COR-L47 (cell line): ENCODE measurements around the gene DNAJC9.
"Not testable (repeated sequence)": the region's sequence is repeated elsewhere in the genome, so short reads cannot be mapped to it uniquely, and the experiment has no call there.

Source experiments
- DNase-seq: peaks from one replicate; lab custom pipeline; 2025; lab: John Stamatoyannopoulos, UW

The DNAJC9 gene, protein sequence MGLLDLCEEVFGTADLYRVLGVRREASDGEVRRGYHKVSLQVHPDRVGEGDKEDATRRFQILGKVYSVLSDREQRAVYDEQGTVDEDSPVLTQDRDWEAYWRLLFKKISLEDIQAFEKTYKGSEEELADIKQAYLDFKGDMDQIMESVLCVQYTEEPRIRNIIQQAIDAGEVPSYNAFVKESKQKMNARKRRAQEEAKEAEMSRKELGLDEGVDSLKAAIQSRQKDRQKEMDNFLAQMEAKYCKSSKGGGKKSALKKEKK

DNA sequence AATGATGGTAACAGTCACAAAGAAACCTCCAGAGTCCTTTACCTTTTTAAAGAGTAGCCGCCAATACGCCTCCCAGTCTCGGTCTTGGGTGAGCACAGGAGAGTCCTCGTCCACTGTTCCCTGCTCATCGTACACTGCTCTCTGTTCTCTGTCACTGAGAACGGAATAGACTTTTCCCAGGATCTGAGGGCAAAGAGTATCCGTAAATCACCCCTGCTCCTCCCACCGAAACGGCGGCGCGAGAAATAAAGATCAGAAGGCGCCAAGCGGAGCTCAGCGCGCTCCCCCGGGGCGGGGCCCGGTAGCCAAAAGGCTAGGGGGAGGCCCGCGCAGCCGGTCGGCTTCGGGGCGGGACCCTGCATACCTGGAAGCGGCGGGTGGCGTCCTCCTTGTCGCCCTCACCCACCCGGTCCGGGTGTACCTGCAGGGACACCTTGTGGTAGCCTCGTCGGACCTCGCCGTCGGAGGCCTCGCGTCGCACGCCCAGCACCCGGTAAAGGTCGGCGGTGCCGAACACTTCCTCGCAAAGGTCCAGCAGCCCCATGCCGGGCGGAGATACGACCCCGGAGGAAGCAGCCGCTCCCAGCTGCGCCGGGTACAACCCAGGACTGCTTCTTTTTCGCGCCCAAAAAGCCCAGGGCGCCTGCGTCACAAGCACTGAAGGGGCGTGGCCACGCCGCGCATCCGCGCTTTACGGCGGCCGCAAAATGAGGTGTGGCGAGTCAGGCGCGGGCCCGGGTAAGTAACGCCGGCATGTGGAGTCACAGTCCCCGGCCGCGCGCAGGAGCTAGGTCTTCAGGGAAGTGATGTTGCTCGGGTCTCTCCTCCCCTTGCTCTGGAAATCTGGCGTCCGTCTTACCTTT, at the start of gene DNAJC9:
Gene DNAJC9, minus strand, starts transcription at position 610 of the 863 bp plus-strand sequence. Its CDS starts 66 bp downstream, at position 544.
- peak; percentile 85 for DNase-seq

DNA sequence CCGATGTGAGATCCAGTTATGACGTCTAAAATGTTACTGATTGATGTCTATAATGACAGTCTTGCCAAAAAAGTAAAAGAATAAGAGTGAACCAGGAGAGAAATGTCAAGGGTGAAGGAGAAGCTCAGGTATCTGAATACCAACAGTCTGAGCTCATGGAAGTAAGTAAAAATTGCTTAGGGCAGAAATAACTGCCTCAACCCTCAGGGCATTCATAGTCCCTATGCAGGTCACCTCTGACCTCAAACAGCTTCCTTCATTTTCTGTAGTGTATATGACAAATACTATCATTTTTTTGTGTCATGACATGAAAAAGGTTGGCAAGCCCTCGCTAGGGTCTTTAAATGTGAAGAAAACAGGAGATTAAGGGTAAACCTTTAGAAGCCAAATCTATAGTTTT, 46.4 kb upstream of the DNAJC9 start:
- no peak for DNase-seq

DNA sequence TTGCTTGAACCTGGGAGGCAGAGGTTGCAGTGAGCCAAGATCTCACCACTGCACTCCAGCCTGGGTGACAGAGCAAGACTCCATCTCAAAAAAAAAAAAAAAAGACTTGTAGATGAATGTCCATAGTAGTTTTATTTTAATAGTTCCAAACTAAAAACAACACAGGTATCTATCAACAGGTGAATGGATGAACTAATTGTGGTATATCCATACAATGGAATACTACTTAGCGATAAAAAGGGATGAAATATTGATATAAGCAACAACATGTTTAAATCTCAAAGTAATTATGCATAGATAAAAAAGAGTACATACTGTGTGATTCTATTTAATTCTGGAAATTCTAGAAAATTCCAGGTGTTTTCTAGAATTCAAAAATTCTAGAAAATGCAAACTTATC, 42.9 kb upstream of the DNAJC9 start:
- DNase-seq = no peak

DNA sequence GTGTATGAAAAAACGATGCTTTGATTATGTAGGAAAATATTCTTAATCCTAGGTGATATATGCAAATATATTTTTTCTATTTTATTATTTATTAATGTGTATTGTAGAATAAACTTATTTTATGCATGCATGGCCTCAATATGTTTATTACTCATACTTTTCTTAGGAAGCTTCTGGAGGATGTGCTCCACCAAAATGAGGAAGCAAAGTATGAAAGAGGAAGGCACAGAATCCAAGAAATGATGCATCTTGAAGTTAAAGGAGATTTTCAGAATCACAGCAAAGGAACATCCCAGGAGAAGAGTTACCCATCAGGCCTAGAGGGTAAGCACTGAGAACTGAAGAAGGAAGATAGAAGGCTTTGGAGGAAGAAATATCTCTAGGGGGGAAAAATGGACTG, 40.4 kb upstream of the DNAJC9 start:
- DNase-seq = no peak

DNA sequence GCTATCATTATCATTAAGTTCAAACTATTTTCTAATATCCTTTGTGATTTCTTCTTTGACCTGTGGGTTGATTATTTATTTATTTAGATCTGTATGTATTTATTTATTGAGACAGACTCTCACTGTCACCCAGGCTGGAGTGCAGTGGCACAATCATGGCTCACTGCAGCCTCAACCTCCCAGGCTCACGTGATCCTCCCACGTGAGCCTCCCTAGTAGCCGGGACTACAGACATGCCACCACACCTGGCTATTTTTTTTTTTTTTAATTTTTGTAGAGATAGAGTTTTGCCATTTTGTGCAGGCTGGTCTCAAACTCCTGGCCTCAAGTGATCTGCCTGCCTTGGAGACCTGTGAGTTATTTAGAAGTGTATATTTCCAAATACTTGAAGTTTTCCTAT, 34.0 kb upstream of the DNAJC9 start:
- DNase-seq = no peak

DNA sequence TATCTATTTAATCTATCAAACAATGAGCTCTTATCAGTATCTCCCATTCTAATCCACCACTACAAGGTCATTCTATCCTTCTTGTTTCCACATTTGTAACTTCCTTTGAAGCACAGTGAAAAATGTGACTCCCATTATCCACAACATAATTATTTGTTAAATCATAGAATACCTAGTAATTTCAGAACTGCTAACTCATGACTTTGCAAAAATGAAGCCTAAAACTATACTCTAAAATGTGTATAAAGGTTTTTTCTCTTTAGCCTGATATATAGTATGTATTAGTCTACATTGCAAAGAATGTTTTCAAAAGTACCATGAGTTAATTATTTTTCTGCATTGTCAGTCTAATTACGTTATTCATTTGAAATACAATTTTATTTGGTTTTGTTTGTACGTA, 17.4 kb upstream of the DNAJC9 start:
- no peak for DNase-seq

DNA sequence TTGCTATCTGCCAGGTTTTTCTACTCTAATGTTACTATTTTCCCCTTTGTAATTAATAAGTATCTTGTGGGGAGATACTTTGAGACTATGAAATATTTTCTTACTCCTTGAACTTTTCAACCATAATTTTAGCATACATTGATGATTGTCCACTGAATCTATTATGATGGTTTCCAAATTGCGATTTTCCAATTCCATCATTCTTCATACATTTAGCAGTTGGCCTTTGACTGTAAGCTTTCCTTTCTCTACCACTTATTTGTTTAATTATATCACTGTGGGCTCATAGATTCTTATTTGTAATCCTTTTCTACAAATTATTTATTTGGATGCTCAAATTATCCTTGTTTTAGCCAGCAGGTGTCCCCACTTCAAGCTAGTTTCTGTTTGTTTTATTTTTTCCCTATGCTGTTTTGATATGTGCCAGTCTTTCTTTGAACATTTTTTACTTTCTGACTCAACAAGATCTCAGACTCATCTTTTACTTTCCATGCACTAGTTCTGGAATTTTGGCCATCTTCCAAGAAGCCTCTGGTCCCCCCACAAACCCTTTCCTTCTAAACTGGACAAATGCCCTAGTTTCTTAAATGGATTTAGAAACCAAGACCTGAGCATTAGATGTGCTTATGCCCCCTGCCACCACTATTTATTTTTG, 16.8 kb upstream of the DNAJC9 start:
- DNase-seq = no peak

DNA sequence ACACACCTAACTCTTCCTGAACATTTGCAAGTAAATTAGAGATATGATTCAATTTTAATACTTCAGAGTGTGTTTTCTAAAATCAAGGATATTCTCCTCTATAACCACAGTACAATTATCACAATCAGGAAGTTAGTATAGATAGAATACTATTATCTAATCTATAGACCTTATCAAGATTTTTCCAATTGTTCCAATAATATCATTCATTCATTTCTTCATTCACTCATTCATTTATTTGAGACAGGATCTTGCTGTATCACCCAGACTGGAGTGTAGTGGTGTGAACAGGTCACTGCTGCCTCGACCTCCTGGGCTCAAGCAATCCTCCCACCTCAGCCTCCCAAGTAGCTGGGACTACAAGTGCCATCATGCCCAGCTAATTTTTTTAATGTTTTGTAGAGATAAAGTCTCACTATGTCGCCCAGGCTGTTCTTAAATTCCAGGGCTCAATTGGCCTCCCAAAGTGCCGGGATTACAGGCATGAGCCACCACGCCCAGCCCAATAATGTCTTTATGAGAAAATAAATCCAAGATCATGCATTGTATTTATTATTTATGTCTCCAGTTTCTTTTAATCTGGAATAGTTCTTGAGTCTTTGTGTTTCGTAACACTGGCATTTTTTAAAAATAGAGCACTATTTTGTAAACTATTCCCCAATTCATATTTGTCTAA, 16.0 kb upstream of the DNAJC9 start:
- no peak for DNase-seq

DNA sequence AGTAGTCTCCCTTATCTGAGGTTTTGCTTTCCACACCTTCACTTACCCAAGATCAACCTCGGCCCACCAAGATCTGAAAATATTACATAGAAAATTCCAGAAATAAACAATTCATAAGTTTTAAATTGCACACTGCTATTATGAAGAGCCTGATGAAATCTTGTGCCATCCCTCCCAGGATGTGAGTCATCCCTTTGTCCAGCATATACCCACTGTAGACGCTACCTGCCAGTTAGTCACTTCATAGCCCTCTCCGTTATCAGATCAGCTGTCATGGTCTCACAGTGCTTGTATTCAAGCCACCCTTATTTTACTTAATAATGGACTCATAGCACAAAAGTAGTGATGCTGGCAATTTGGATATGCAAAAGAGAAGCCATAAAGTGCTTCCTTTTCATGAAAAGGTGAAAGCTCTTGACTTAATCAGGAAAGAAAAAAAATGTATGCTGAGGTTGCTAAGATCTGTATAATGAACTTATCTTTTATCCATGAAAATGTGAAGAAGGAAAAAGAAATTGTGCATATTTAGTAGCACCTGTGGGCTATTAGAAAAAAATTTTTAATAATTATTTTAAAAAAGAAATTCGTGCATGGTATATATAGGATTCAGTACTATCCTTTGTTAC, 15.2 kb upstream of the DNAJC9 start:
- DNase-seq = no peak

DNA sequence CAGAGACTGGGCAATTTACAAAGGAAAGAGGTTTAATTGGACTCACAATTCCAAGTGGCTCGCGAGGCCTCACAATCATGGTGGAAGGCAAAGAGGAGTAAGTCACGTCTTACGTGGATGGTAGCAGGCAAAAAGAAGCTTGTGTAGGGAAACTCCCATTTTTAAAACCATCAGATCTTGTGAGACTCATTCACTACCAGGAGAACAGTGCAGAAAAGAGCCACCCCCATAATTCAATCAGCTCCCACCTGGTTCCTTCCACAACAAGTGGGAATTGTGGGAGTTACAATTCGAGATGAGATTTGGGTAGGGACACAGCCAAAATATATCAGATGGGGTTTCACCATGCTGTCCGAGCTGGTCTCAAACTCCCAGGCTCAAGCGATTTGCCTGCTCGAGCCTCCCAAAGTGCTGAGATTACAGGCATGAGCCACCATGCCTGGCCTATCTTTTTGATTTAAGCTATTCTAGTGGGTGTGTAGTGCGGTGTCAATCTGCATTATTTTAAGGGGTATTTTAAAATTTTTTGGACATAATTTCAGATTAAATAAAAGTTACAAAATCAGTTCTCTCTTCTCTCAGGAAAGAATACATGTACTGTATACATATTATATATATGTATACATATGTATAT, 14.4 kb upstream of the DNAJC9 start:
- DNase-seq = no peak

DNA sequence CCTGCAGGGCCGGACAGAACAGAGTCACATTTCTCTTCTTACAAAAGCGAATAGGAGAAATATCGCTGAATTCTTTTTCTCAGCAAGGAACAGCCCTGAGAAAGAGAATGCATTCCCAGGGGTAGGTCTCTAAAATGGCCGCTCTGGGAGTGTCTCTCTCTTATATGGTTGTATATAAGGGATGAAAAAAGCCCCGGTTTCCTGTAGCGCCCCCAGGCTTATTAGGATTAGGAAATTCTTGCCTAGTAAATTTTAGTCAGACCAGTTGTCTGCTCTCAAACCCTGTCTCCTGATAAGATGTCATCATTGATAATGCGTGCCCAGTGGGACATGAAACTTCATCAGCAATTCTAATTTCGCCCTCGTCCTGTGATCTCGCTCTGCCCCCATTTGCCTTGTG, 11.6 kb upstream of the DNAJC9 start:
- DNase-seq = not testable (repeated sequence)

DNA sequence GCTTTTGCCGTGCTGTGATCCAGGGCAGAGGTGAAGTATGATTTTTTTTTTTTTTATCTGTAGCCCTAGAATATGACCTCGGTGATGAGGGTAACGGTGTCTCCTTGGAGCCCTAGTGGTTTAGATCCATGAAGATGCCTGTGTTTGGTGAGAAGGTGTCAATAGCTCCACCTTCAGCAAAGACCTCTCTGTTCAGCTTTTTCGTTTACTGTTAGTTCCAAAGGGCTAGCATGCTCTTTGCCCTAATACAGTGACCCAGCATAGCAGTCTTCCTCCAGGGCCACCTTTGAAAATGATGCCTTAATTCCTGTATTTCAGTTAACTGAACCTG, 6.1 kb upstream of the DNAJC9 start:
- no peak for DNase-seq

DNA sequence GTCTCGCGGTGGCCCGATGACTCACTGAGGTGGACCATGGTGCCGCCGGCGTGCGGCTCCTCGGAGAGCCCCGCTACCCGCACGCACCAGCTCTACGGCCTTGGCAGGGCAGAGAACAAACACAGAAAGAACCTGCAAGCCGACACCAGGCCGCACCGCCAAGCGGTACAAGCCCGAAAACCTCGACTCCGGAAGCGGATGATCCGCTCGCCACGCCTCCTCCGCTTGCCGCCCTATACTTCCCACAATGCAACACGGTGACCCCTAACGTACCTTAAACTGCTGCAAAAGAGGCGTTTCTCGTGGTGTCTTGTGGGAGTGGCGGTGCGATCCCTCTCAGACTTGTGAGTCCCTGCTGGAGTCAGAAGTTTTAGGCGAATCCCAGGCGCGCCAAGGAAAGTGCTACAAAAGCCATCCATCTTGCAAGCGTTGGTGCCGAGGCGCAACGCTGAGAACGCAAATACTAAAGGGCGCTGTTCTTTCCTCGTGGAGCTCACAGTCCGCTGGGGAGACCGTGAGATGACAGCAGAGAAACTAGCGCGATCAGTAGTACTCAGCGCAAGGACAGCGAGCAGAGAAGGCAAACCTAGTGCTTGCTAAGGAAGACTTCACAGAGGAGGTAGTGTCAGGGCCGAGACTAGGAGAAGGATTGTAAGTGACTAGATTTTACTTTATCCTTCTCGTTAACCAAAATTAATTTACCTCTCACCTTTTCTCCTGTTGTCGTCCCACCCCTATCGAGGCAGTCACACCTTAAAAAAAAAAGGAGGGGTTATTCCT, 5.6 kb upstream of the DNAJC9 start, which contains the start of gene MRPS16:
Gene MRPS16, minus strand, starts transcription at position 200 of the 780 bp plus-strand sequence. Its CDS starts 162 bp downstream, at position 38.
- peak; percentile 79 for DNase-seq

DNA sequence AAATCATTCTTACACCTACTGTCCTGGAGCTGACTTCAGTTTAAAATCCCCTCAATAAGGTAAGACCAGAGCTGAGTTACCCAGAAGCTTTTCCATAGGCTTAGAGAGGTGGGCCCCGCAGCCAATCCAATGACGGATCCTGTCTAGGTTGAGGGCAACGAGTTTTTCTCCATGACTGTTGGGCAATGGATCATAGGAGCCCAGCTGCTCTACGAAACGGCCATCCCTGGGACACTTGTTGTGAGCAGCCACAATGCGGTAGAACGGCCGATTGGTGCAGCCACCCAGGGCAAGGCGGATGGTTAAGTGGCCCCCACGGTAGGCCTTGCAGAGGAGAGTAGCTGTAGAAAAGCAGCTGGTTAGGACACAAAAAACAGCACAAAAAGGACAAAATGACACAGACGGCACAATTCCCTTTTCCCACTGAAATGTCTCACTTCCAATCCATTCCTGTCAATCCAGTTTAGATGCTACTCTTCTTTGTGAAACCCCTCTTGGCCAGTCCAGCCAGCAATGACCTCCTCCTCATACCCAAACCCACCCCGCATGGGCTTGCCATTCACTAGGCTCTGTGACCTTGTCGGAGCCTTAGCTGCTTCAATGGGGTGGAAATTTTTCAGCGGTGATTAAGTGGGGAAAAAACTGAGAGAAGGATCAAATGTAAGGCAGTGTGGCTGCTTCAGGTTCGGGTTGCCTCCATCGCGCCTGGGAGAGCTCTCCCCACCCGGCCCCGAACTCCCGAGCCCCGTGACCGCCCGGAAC, 4.8 kb upstream of the DNAJC9 start:
- DNase-seq = no peak

DNA sequence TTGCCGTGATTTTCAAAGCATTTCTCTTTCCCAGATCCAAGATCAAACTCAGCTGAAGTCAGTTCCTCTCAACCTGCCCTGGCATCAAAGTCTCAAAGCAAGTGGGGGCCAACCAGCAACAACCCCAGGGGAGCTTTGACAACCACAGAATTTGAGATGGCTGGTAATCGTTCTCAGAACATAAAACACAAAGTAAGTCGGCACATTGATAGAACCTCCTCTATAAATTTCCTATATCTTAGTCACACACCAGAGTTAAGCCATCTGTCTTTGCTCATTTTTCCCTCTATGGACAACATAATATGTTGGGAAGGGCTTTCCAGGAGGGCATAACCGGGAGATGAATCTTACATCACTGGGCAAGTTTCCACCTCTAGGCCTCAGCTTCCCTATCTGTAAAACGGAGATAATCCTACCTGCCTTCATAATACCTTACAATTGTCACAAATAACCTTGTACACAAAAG, 1.2 kb upstream of the DNAJC9 start:
- no peak for DNase-seq

DNA sequence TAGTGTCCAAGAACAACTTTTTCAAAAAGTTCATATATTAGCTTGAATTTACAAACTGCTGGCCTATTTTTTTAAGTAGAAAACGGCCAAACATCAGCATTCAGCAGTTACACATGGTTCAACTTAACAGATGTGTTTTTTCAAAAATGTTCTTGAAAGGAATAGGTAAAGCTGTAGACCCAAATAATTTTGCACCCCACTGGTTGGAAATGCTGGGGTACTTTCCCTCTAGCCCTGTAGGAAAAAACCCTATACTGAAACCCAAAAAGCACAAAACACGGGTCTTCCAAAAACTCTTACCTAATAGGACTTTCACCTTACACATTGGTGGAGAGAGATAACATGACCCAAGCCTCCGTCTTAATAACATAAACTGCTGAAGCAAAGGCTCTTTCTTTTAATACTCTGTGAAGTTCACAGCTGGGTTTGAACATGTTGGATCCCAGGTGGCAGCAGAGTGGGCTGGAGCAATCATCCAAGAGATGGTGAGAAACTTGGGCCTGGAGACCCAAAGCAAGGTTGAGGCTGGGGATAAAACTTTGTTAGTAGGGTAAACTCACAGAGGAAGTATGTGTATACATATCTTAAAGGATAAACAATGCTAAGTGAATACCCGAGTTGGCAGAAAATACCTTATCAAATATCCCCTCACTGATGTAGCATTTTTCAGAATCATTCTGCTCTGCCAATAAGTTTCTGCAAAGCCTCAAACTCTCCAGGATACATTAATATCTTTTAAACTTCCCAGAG, 629 bp upstream of the DNAJC9 start:
- DNase-seq = no peak

DNA sequence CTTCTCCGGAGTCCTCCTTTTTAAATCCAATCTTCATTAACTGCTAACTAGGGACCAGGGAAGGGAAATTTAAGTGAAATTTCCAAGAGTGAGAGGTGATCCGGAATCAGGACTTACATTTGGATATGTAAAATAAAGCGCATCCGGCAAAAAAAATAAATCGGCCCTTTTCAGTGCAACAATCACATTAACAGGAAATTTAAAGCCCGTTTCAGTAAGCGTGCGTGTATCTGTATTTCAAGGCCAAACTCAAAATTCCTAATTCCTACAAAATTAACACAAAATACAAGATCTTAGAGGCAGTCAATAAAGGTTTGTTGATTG, 771 bp downstream of the DNAJC9 start:
- DNase-seq = no peak

DNA sequence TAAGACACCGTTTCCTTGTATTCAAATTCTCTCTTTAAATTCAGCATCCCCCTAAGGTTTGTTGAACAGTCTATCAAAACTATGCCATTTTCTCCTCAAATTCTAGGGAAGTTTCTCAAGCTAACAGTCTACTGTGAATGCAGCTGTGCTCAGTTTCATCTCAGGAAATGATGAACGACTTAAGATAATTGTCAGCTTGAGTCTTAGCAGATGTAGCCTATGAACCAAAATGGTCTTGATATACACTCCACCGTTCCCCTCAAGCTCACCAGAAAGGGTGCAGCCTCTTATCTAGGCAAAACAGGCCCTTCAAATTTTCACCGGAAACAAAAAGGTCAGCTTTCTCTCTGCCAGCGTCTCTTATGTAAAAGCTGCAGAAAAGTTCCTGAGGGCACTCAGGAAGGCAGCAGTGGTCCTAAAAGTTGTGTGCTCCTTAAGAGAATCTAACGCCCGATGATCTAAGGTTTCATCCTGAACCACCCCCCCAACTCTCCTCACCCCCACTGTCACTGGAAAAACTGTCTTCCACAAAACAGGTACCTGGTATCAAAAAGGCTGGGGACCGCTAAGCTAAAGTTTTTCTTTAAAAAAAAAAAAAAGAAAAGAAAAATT, 2.1 kb downstream of the DNAJC9 start:
- no peak for DNase-seq

DNA sequence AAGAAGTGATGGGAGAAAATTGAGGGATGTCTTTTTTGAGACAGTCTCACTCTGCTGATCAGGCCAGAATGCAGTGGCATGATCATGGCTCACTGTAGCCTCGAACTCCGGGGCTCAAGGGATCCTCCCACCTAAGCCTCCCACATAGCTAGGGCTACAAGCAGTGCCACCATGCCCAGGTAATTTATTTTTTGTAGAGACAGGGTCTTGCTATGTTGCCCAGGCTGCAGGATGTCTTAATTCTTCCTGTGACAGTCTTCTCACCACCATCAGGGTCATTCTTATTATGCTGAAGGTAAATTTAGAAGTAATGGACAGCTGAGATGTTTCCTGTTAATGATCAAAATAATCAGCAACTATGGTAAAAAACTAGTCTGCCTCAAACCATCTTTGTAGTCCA, 7.1 kb downstream of the DNAJC9 start:
- DNase-seq = no peak
